GM23338 (cell line): ENCODE data around the gene CCDC178. TPM values are rescaled to one million over a fixed set of nuclear protein-coding genes. Genes with fewer than 3 reads are reported as not detected.

Source experiments
- ATAC-seq: fragments of 200-7000 bp; cut with Tn5 transposase; 3 replicates; pipeline ENCODE4 v1.9.1; 2020
- DNase-seq: peaks from one replicate; pipeline ENCODE4 v3.0.0-alpha.2; 2015; ENCODE audit warnings: low spot score
- H2AFZ ChIP-seq: fragments of 200-600 bp; sonication (generic); 2 replicates; pipeline ENCODE4 v1.8.0; 2016; ENCODE audit warnings: antibody characterized with exemption, mild to moderate bottlenecking, moderate library complexity
- H3F3A ChIP-seq: fragments of 200-600 bp; sonication (generic); replicated peaks from 2 replicates; pipeline ENCODE4 v1.8.0; 2017; ENCODE audit warnings: antibody characterized with exemption, mixed run types, low read depth
- H3K27ac ChIP-seq: fragments of 200-600 bp; sonication (generic); 2 replicates; pipeline ENCODE4 v1.6.1; 2016; ENCODE audit warnings: low read depth
- H3K27me3 ChIP-seq: fragments of 200-600 bp; sonication (generic); 2 replicates; pipeline ENCODE4 v1.8.0; 2016; ENCODE audit warnings: mild to moderate bottlenecking, mixed run types, moderate library complexity; ENCODE audit not compliant: insufficient read depth
- H3K36me3 ChIP-seq: fragments of 200-600 bp; sonication (generic); 2 replicates; pipeline ENCODE4 v1.8.0; 2016; ENCODE audit warnings: mild to moderate bottlenecking; ENCODE audit not compliant: insufficient read depth
- H3K4me1 ChIP-seq: fragments of 200-600 bp; sonication (generic); 2 replicates; pipeline ENCODE4 v1.8.0; 2016; ENCODE audit warnings: mild to moderate bottlenecking, moderate library complexity; ENCODE audit not compliant: insufficient read depth
- H3K4me2 ChIP-seq: fragments of 200-600 bp; sonication (generic); 2 replicates; pipeline ENCODE4 v1.7.1; 2017; ENCODE audit warnings: mixed run types
- H3K4me3 ChIP-seq: fragments of 200-600 bp; sonication (generic); 2 replicates; pipeline ENCODE4 v1.6.1; 2016; ENCODE audit warnings: mixed run types
- H3K79me2 ChIP-seq: fragments of 200-600 bp; sonication (generic); replicated peaks from 2 replicates; pipeline ENCODE4 v1.8.0; 2017; ENCODE audit warnings: mild to moderate bottlenecking; ENCODE audit not compliant: insufficient read depth
- H3K9me2 ChIP-seq: fragments of 200-600 bp; sonication (generic); 2 replicates; pipeline ENCODE4 v1.8.0; 2017; ENCODE audit not compliant: insufficient read depth
- H4K20me1 ChIP-seq: fragments of 200-600 bp; sonication (generic); replicated peaks from 2 replicates; pipeline ENCODE4 v1.8.0; 2017; ENCODE audit warnings: mild to moderate bottlenecking; ENCODE audit not compliant: insufficient read depth
- H3K27ac Mint-ChIP-seq: 2 replicates; pipeline ENCODE4 v1.8.0; 2020; ENCODE audit warnings: inconsistent platforms, mild to moderate bottlenecking, moderate library complexity, mixed read lengths
- H3K27me3 Mint-ChIP-seq: 3 replicates; pipeline ENCODE4 v1.8.0; 2022; ENCODE audit warnings: low read depth, mild to moderate bottlenecking, moderate library complexity, mixed read lengths, inconsistent platforms; ENCODE audit not compliant: insufficient read depth, poor library complexity
- H3K36me3 Mint-ChIP-seq: 3 replicates; pipeline ENCODE4 v1.8.0; 2021; ENCODE audit warnings: low read depth, mild to moderate bottlenecking, inconsistent platforms, moderate library complexity, mixed read lengths
- H3K4me1 Mint-ChIP-seq: 3 replicates; pipeline ENCODE4 v1.8.0; 2020; ENCODE audit warnings: mild to moderate bottlenecking, inconsistent platforms, mixed read lengths
- H3K4me3 Mint-ChIP-seq: 3 replicates; pipeline ENCODE4 v1.8.0; 2021; ENCODE audit warnings: moderate library complexity, mild to moderate bottlenecking, inconsistent platforms, mixed read lengths
- H3K9me3 Mint-ChIP-seq: 3 replicates; pipeline ENCODE4 v1.8.0; 2020; ENCODE audit warnings: moderate library complexity, mild to moderate bottlenecking, inconsistent platforms, mixed read lengths
- EZH2 ChIP-seq: fragments of 200-600 bp; sonication (generic); IDR thresholded peaks from one replicate; pipeline ENCODE4 v1.8.0; 2017; ENCODE audit warnings: antibody characterized with exemption, mild to moderate bottlenecking, low read depth; ENCODE audit not compliant: unreplicated experiment
- JUNB ChIP-seq: IDR thresholded peaks from one replicate; pipeline ENCODE4 v1.6.1; 2016; ENCODE audit warnings: antibody characterized with exemption; ENCODE audit not compliant: unreplicated experiment
- ZNF331 ChIP-seq: fragments of 250-450 bp; sonication (Bioruptor Pico); IDR thresholded peaks from 2 replicates; pipeline ENCODE4 v1.5.0; 2020; ENCODE audit warnings: low read depth, mild to moderate bottlenecking, moderate library complexity
- polyA plus RNA-seq: library from polyadenylated mRNA; unstranded; fragments of >200 nt; fragmentation: Nextera tagmentation; extraction: Ambion mirVana; gene quantifications from 2 replicates; pipeline ENCODE4 v1.2.1, GENCODE V29; 2016
- total RNA-seq: library from RNA; depleted of rRNA; stranded (reverse); fragments of >200 nt; shearing (Covaris generic); gene quantifications from 2 replicates; pipeline ENCODE4 v1.2.3, GENCODE V29; 2014
- TF ChIP-seq, protein P1 (sequence below): fragments of 250-450 bp; sonication (Bioruptor Pico); IDR thresholded peaks from 2 replicates; pipeline ENCODE4 v1.5.0; 2020; ENCODE audit warnings: mild to moderate bottlenecking, moderate library complexity
- TF ChIP-seq, protein P2 (sequence below): IDR thresholded peaks from one replicate; pipeline ENCODE4 v1.6.1; 2018; ENCODE audit warnings: antibody characterized with exemption; ENCODE audit not compliant: unreplicated experiment

Gene CCDC178
- total and polyA plus RNA-seq, 2 experiments from 2014 or later, result 0.17 to 0.24 TPM

DNA sequence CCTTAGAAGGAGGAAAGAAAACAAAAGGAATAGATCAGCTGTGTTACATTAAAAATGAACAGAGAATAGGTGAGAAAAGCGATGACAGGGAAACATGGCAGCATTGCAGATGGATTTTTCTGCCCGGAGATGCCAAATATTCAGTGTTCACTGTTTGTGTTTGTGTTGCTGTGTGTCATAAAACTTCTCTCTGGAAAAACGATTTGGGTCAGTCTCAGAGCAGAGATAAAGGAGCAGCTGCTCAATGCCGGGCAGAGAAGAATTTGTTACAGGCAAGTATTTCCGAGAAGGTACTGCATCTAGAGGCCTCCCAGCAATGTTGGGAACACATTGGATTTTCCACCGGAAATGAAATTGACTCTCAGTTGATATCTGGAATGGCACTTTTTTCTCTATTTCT lies 511.3 kb downstream of the CCDC178 start (continued):
- TF ChIP-seq, protein P1, sequence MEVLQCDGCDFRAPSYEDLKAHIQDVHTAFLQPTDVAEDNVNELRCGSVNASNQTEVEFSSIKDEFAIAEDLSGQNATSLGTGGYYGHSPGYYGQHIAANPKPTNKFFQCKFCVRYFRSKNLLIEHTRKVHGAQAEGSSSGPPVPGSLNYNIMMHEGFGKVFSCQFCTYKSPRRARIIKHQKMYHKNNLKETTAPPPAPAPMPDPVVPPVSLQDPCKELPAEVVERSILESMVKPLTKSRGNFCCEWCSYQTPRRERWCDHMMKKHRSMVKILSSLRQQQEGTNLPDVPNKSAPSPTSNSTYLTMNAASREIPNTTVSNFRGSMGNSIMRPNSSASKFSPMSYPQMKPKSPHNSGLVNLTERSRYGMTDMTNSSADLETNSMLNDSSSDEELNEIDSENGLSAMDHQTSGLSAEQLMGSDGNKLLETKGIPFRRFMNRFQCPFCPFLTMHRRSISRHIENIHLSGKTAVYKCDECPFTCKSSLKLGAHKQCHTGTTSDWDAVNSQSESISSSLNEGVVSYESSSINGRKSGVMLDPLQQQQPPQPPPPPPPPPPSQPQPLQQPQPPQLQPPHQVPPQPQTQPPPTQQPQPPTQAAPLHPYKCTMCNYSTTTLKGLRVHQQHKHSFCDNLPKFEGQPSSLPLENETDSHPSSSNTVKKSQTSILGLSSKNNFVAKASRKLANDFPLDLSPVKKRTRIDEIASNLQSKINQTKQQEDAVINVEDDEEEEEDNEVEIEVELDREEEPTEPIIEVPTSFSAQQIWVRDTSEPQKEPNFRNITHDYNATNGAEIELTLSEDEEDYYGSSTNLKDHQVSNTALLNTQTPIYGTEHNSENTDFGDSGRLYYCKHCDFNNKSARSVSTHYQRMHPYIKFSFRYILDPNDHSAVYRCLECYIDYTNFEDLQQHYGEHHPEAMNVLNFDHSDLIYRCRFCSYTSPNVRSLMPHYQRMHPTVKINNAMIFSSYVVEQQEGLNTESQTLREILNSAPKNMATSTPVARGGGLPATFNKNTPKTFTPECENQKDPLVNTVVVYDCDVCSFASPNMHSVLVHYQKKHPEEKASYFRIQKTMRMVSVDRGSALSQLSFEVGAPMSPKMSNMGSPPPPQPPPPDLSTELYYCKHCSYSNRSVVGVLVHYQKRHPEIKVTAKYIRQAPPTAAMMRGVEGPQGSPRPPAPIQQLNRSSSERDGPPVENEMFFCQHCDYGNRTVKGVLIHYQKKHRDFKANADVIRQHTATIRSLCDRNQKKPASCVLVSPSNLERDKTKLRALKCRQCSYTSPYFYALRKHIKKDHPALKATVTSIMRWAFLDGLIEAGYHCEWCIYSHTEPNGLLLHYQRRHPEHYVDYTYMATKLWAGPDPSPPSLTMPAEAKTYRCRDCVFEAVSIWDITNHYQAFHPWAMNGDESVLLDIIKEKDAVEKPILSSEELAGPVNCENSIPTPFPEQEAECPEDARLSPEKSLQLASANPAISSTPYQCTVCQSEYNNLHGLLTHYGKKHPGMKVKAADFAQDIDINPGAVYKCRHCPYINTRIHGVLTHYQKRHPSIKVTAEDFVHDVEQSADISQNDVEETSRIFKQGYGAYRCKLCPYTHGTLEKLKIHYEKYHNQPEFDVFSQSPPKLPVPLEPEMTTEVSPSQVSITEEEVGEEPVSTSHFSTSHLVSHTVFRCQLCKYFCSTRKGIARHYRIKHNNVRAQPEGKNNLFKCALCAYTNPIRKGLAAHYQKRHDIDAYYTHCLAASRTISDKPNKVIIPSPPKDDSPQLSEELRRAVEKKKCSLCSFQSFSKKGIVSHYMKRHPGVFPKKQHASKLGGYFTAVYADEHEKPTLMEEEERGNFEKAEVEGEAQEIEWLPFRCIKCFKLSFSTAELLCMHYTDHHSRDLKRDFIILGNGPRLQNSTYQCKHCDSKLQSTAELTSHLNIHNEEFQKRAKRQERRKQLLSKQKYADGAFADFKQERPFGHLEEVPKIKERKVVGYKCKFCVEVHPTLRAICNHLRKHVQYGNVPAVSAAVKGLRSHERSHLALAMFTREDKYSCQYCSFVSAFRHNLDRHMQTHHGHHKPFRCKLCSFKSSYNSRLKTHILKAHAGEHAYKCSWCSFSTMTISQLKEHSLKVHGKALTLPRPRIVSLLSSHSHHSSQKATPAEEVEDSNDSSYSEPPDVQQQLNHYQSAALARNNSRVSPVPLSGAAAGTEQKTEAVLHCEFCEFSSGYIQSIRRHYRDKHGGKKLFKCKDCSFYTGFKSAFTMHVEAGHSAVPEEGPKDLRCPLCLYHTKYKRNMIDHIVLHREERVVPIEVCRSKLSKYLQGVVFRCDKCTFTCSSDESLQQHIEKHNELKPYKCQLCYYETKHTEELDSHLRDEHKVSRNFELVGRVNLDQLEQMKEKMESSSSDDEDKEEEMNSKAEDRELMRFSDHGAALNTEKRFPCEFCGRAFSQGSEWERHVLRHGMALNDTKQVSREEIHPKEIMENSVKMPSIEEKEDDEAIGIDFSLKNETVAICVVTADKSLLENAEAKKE (CRISPR knock-in tag), result no peak
- TF ChIP-seq EZH2, result no peak

GRCh38 chr18:32922951-32923430 lies 517.5 kb downstream of the CCDC178 start:
- H3K36me3 ChIP-seq, result no peaks in the 10 kb centered on the region
- TF ChIP-seq ZNF331 (CRISPR knock-in tag) (no peak), JUNB (no peak)
- TF ChIP-seq, protein P2, sequence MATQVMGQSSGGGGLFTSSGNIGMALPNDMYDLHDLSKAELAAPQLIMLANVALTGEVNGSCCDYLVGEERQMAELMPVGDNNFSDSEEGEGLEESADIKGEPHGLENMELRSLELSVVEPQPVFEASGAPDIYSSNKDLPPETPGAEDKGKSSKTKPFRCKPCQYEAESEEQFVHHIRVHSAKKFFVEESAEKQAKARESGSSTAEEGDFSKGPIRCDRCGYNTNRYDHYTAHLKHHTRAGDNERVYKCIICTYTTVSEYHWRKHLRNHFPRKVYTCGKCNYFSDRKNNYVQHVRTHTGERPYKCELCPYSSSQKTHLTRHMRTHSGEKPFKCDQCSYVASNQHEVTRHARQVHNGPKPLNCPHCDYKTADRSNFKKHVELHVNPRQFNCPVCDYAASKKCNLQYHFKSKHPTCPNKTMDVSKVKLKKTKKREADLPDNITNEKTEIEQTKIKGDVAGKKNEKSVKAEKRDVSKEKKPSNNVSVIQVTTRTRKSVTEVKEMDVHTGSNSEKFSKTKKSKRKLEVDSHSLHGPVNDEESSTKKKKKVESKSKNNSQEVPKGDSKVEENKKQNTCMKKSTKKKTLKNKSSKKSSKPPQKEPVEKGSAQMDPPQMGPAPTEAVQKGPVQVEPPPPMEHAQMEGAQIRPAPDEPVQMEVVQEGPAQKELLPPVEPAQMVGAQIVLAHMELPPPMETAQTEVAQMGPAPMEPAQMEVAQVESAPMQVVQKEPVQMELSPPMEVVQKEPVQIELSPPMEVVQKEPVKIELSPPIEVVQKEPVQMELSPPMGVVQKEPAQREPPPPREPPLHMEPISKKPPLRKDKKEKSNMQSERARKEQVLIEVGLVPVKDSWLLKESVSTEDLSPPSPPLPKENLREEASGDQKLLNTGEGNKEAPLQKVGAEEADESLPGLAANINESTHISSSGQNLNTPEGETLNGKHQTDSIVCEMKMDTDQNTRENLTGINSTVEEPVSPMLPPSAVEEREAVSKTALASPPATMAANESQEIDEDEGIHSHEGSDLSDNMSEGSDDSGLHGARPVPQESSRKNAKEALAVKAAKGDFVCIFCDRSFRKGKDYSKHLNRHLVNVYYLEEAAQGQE, result no peak
- no peaks in the 10 kb centered on the region for H3K27me3 Mint-ChIP-seq
- H3K27ac Mint-ChIP-seq, result no peak overlapping the region
- no peak overlapping the region for H2AFZ ChIP-seq
- H3K36me3 Mint-ChIP-seq, result no peaks in the 10 kb centered on the region
- no peaks in the 10 kb centered on the region for H3K9me3 Mint-ChIP-seq
- no peak overlapping the region for H3K4me2 ChIP-seq
- H3K4me1 Mint-ChIP-seq, result no peaks in the 10 kb centered on the region
- no peak for ATAC-seq
- H3K27ac ChIP-seq, result no peak overlapping the region
- no peaks in the 10 kb centered on the region for H3K9me2 ChIP-seq
- H3K4me1 ChIP-seq, result no peaks in the 10 kb centered on the region
- H3K4me3 ChIP-seq, result no peak overlapping the region
- no peak for DNase-seq
- H4K20me1 ChIP-seq, result no peaks in the 10 kb centered on the region
- no peak overlapping the region for H3K4me3 Mint-ChIP-seq
- no peaks in the 10 kb centered on the region for H3F3A ChIP-seq
- no peaks in the 10 kb centered on the region for H3K27me3 ChIP-seq
- no peaks in the 10 kb centered on the region for H3K79me2 ChIP-seq
